WERI-Rb-1 (cell line): ENCODE results near the gene MCEE.

Experiments used
- DNase-seq: peaks from one replicate; pipeline ENCODE4 v3.0.0-alpha.2; 2020
- H3K27ac ChIP-seq: fragments of 250-450 bp; sonication (Bioruptor Pico); 2 replicates; pipeline ENCODE4 v1.5.1; 2020; ENCODE audit warnings: mild to moderate bottlenecking, moderate library complexity
- H3K27me3 ChIP-seq: fragments of 250-450 bp; sonication (Bioruptor Pico); 2 replicates; pipeline ENCODE4 v1.5.1; 2021; ENCODE audit warnings: mild to moderate bottlenecking, low read depth, moderate library complexity; ENCODE audit not compliant: insufficient read depth, severe bottlenecking
- H3K36me3 ChIP-seq: fragments of 250-450 bp; sonication (Bioruptor Pico); 2 replicates; pipeline ENCODE4 v1.5.1; 2020; ENCODE audit warnings: mild to moderate bottlenecking, moderate library complexity
- H3K4me3 ChIP-seq: 2 replicates; pipeline ENCODE4 v1.5.1; 2011; ENCODE audit warnings: low read depth, mild to moderate bottlenecking, control low read depth, low read length
- H3K9me3 ChIP-seq: fragments of 250-450 bp; sonication (Bioruptor Pico); 2 replicates; pipeline ENCODE4 v1.5.1; 2021; ENCODE audit warnings: mild to moderate bottlenecking, moderate library complexity; ENCODE audit not compliant: severe bottlenecking
- CTCF ChIP-seq: IDR thresholded peaks from 2 replicates; pipeline ENCODE4 v1.5.1; 2011; ENCODE audit warnings: low read depth, mild to moderate bottlenecking, control low read depth, inconsistent platforms, low read length

MCEE gene

GRCh38 chr2:71130905-71131244 is 846 bp upstream of the MCEE start:
- peaks cover 40% of the 10 kb centered on the region for H3K36me3 ChIP-seq
- H3K9me3 ChIP-seq, result no peaks in the 10 kb centered on the region
- H3K27ac ChIP-seq, result peak overlapping the region; percentile 90
- DNase-seq, result no peak
- H3K4me3 ChIP-seq, result peak overlapping the region; percentile 97
- H3K27me3 ChIP-seq, result no peaks in the 10 kb centered on the region
- TF ChIP-seq CTCF, result no peak

DNA sequence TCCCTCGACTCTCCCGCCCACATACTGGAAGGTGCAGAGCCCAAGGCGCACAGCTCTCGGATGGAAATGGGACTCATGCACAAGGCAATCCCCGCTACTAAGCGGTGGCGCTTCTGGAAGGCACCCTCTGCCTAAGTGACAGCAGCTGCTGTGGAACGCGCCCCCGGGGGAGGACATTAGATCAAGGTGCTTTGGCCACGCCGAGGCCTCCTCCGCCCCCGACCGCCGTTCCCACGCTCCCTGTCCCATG is 202 bp downstream of the MCEE start:
- H3K36me3 ChIP-seq, result peaks cover 30% of the 10 kb centered on the region
- H3K27me3 ChIP-seq, result no peaks in the 10 kb centered on the region
- H3K9me3 ChIP-seq, result no peaks in the 10 kb centered on the region
- peak overlapping the region; percentile 97 for H3K4me3 ChIP-seq
- DNase-seq, result no peak
- peak overlapping the region; percentile 90 for H3K27ac ChIP-seq
- TF ChIP-seq CTCF, result 0 out of 2 replicates have a peak, but pooled peaks have one; percentile 5

DNA sequence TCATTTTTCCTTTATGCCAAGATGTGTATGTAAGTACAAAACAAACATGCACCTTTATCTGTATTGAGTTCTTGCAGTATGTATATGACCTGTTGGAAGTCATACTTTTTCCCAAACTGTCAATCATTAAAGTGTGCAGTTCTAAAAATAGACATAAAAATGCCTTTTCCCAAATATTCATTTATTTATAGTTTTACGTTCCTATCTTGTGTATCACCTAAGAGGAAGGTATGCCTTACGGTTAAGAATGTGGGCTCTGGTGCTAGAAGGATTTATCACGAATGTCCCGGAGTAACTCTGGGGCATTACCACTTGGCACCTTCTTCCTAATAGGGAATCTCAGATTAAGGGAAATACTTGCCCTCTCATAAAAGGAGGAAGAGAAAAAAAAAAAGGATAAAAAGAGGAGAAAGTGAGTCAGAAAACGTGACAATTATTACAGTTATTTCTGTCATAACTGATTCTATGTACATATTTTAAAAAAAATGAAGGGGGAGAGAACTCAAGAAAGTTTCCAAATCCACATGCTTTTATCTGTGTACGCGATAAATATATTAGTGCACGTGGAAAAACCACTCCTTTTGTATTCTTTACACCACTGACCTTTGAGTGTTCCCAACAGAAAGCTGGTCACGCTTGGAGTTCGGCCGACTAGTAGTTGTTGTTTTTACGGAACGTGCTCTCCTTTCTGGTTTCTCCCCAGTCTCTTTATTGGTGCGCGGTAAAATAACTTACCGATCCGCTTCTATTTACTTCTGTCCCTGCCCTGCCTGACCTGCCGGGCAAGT is 721 bp downstream of the MCEE start:
- Histone ChIP-seq H3K27ac (peak overlapping the region; percentile 90), H3K27me3 (no peaks in the 10 kb centered on the region), H3K9me3 (no peaks in the 10 kb centered on the region), H3K4me3 (peak overlapping the region; percentile 97), H3K36me3 (peaks cover 25% of the 10 kb centered on the region)
- TF ChIP-seq CTCF, result no peak
- DNase-seq, result no peak

DNA sequence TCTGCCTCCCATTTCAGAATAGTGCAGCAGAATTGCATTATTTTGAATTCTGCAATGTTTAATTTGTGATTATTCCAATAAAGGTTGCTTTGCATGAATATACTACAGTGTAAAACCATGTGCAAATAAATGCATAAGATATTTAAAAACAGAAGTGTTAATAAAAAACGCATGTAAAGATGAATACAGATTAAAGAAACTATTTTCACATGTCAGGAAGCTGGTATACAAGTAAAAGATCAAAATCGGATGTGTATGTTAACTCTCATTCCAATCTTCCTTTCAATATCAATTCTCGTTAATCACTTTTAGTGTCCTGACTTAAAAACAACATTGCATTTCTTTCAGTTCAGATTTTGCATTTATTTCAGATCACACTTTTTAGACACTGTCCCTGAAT is 3.1 kb downstream of the MCEE start:
- no peaks in the 10 kb centered on the region for H3K9me3 ChIP-seq
- no peaks in the 10 kb centered on the region for H3K27me3 ChIP-seq
- TF ChIP-seq CTCF, result no peak
- peaks cover 28% of the 10 kb centered on the region for H3K36me3 ChIP-seq
- H3K27ac ChIP-seq, result no peak overlapping the region
- no peak overlapping the region for H3K4me3 ChIP-seq
- no peak for DNase-seq

- no peak for DNase-seq
- Histone ChIP-seq H3K27me3 (no peaks in the 10 kb centered on the region), H3K36me3 (peaks cover 37% of the 10 kb centered on the region), H3K4me3 (no peak overlapping the region), H3K27ac (no peak overlapping the region), H3K9me3 (no peaks in the 10 kb centered on the region)
- TF ChIP-seq CTCF, result no peak
Observed at GRCh38 chr2:71125506-71126294, 4.3 kb downstream of the MCEE start.
